SK-N-SH treated with all-trans-retinoic acid at 6 μM for 48 hours (cell line): ENCODE measurements around the gene MMP23B.
"Not testable (repeated sequence)": the region's sequence is repeated elsewhere in the genome, so short reads cannot be mapped to it uniquely, and the experiment has no call there.

Experiments used
- ATAC-seq: fragments of 200-7000 bp; cut with Tn5 transposase; 3 replicates; pipeline ENCODE4 v1.9.1; 2020; ENCODE audit warnings: mild to moderate bottlenecking, moderate library complexity
- ARNTL ChIP-seq: fragments of 450-650 bp; formaldehyde crosslinking; IDR thresholded peaks from 2 replicates; pipeline ENCODE4 v1.5.0; 2020; ENCODE audit warnings: low read depth, mild to moderate bottlenecking, moderate library complexity, borderline replicate concordance
- CSDC2 ChIP-seq: fragments of 250-450 bp; sonication (Bioruptor Pico); IDR thresholded peaks from 2 replicates; pipeline ENCODE4 v1.5.0; 2020; ENCODE audit warnings: mild to moderate bottlenecking, moderate library complexity
- ESRRG ChIP-seq: fragments of 250-450 bp; sonication (Bioruptor Pico); IDR thresholded peaks from 2 replicates; pipeline ENCODE4 v1.6.1; 2021; ENCODE audit warnings: mild to moderate bottlenecking
- ISL1 ChIP-seq: fragments of 250-450 bp; sonication (Bioruptor Pico); IDR thresholded peaks from 2 replicates; pipeline ENCODE4 v2.1.2; 2022; ENCODE audit warnings: mild to moderate bottlenecking, moderate library complexity
- OSR1 ChIP-seq: fragments of 250-450 bp; sonication (Bioruptor Pico); IDR thresholded peaks from 2 replicates; pipeline ENCODE4 v1.8.0; 2022; ENCODE audit warnings: moderate library complexity, mild to moderate bottlenecking, inconsistent platforms
- RARB ChIP-seq: fragments of 250-450 bp; sonication (Bioruptor Pico); IDR thresholded peaks from 2 replicates; pipeline ENCODE4 v1.8.0; 2021; ENCODE audit warnings: mild to moderate bottlenecking, moderate library complexity
- TCF4 ChIP-seq: fragments of 250-450 bp; sonication (Bioruptor Pico); IDR thresholded peaks from 2 replicates; pipeline ENCODE4 v1.8.0; 2021; ENCODE audit warnings: mild to moderate bottlenecking, moderate library complexity, borderline replicate concordance
- TOX ChIP-seq: fragments of 250-450 bp; sonication (Bioruptor Pico); IDR thresholded peaks from 2 replicates; pipeline ENCODE4 v1.8.0; 2021; ENCODE audit warnings: mild to moderate bottlenecking, moderate library complexity, borderline replicate concordance
- ZNF565 ChIP-seq: fragments of 450-650 bp; formaldehyde crosslinking; conservative IDR thresholded peaks from 2 replicates; pipeline ENCODE4 v1.5.0; 2020; ENCODE audit warnings: low read depth, mild to moderate bottlenecking, moderate library complexity
- ZNF70 ChIP-seq: fragments of 450-650 bp; formaldehyde crosslinking; IDR thresholded peaks from 2 replicates; pipeline ENCODE4 v1.5.0; 2020; ENCODE audit warnings: mild to moderate bottlenecking, moderate library complexity
- TF ChIP-seq, protein P1 (sequence below): fragments of 250-450 bp; sonication (Bioruptor Pico); IDR thresholded peaks from 2 replicates; pipeline ENCODE4 v1.5.0; 2020; ENCODE audit warnings: mild to moderate bottlenecking, moderate library complexity
- TF ChIP-seq, protein P2 (sequence below): fragments of 250-450 bp; sonication (Bioruptor Pico); IDR thresholded peaks from 2 replicates; pipeline ENCODE4 v1.8.0; 2021; ENCODE audit warnings: low read depth, mild to moderate bottlenecking, moderate library complexity, borderline replicate concordance
- TF ChIP-seq, protein P3 (sequence below): fragments of 250-450 bp; sonication (Bioruptor Pico); IDR thresholded peaks from 2 replicates; pipeline ENCODE4 v1.5.1; 2020; ENCODE audit warnings: low read depth, mild to moderate bottlenecking, moderate library complexity

MMP23B gene

DNA sequence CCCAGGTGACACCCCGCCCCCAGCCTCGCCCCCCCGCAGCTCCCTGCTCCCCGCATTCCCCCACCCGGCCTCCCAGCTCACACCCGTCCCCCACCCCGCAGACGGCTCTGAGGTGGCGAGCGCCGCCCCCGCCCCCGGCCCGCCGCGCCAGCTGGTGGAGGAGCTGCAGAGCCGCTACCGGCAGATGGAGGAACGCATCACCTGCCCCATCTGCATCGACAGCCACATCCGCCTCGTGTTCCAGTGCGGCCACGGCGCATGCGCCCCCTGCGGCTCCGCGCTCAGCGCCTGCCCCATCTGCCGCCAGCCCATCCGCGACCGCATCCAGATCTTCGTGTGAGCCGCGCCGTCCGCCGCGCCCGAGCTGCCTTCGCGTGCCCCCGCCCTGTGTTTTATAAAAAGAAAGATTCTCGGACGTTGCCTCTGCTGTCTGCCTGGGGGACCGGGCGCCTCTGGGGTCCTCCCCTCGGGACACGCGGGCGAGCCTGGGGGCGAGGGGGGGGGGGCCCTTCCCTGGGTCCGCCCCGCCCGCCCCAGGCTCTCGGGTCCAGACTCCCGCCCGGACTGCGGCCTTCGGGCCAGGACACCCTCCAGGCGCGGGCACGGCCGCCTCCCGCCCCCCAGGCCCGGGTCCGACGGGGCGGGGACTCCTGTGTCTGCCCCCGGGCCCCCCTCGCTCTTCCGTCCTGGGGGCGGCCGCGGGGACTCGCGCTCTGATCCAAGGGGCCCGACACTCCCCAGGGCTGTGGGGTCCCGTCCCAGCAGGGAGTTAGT lies 1.6 kb upstream of the MMP23B start (continued):
- TF ChIP-seq, protein P1, sequence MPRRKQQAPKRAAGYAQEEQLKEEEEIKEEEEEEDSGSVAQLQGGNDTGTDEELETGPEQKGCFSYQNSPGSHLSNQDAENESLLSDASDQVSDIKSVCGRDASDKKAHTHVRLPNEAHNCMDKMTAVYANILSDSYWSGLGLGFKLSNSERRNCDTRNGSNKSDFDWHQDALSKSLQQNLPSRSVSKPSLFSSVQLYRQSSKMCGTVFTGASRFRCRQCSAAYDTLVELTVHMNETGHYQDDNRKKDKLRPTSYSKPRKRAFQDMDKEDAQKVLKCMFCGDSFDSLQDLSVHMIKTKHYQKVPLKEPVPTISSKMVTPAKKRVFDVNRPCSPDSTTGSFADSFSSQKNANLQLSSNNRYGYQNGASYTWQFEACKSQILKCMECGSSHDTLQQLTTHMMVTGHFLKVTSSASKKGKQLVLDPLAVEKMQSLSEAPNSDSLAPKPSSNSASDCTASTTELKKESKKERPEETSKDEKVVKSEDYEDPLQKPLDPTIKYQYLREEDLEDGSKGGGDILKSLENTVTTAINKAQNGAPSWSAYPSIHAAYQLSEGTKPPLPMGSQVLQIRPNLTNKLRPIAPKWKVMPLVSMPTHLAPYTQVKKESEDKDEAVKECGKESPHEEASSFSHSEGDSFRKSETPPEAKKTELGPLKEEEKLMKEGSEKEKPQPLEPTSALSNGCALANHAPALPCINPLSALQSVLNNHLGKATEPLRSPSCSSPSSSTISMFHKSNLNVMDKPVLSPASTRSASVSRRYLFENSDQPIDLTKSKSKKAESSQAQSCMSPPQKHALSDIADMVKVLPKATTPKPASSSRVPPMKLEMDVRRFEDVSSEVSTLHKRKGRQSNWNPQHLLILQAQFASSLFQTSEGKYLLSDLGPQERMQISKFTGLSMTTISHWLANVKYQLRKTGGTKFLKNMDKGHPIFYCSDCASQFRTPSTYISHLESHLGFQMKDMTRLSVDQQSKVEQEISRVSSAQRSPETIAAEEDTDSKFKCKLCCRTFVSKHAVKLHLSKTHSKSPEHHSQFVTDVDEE (CRISPR knock-in tag) = no peak
- TF ChIP-seq ISL1 = no peak

DNA sequence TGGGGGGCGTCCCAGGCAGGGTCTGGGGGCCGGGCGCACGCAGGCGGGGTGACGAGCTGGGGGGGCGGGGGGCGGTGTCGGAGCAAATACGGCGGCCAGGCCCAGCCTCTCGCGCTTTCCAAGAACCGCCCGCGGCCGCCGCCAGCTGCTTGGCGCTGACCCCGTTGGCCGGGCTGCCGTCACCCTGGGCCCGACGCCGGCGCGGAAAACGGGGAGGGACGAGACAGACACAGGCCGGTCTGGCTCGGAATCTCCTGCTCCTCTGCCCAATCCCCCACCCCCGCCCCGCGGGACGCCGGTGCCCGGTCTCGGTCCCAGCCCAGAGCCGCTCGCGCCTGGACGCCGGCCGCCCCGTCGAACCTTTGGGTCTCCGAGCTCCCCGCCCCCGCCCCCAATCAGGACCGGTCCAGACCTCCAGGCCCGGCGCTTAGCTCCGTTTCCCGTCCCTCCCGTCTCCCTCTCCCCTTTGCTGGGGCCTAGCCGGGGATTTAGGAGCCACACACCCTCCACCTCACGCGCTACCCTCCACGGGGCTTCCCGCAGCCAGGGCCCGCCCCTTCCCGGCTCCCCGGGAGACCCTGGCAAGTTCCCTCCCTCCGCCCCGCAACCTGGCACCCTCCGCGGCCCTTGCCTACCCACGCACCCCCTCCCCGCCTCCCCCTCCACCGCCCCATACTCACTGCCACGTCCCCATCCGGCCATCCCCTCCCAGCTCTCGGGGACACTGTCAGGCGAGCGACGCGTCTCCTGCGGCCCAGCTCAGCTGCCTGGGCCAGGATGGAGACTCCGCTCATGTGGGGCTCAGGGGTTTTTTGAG lies 800 bp upstream of the MMP23B start:
- TF ChIP-seq ZNF565 (CRISPR knock-in tag) = no peak
- TF ChIP-seq TCF4 = no peak
- no peak for TF ChIP-seq OSR1 (CRISPR knock-in tag)
- no peak for TF ChIP-seq ARNTL (CRISPR knock-in tag)
- no peak for TF ChIP-seq ZNF70 (CRISPR knock-in tag)
- TF ChIP-seq, protein P2, sequence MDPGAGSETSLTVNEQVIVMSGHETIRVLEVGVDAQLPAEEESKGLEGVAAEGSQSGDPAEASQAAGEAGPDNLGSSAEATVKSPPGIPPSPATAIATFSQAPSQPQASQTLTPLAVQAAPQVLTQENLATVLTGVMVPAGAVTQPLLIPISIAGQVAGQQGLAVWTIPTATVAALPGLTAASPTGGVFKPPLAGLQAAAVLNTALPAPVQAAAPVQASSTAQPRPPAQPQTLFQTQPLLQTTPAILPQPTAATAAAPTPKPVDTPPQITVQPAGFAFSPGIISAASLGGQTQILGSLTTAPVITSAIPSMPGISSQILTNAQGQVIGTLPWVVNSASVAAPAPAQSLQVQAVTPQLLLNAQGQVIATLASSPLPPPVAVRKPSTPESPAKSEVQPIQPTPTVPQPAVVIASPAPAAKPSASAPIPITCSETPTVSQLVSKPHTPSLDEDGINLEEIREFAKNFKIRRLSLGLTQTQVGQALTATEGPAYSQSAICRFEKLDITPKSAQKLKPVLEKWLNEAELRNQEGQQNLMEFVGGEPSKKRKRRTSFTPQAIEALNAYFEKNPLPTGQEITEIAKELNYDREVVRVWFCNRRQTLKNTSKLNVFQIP = no peak
- no peak for TF ChIP-seq TOX (CRISPR knock-in tag)
- TF ChIP-seq CSDC2 (CRISPR knock-in tag) = no peak
- no peak for TF ChIP-seq ESRRG (CRISPR knock-in tag)
- TF ChIP-seq, protein P1 (CRISPR knock-in tag) = no peak
- no peak for TF ChIP-seq RARB (CRISPR knock-in tag)
- TF ChIP-seq, protein P3, sequence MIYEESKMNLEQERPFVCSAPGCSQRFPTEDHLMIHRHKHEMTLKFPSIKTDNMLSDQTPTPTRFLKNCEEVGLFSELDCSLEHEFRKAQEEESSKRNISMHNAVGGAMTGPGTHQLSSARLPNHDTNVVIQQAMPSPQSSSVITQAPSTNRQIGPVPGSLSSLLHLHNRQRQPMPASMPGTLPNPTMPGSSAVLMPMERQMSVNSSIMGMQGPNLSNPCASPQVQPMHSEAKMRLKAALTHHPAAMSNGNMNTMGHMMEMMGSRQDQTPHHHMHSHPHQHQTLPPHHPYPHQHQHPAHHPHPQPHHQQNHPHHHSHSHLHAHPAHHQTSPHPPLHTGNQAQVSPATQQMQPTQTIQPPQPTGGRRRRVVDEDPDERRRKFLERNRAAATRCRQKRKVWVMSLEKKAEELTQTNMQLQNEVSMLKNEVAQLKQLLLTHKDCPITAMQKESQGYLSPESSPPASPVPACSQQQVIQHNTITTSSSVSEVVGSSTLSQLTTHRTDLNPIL (CRISPR knock-in tag) = no peak
- ATAC-seq = no peak

DNA sequence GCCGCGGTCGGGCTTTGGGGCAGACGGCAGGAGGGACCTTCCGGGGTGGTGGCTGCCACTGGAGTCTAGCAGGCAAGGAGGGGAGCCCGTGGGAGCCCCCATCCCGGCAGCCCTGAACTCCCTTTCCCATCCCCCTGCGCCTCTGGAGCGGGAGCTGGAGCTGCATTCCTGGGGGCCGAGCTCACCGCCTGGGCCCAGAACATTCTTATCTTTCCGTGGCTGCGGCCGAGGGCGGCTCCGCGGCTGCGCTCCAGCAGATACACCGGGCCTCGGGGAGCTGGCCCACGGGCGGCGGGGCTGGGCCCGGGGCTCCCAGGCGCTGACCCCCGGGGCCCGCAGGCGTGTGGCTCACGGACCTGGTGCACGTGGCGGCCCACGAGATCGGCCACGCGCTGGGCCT lies 1.4 kb downstream of the MMP23B start:
- ATAC-seq = peak; percentile 15; the same call in 1 of the 3 replicates

DNA sequence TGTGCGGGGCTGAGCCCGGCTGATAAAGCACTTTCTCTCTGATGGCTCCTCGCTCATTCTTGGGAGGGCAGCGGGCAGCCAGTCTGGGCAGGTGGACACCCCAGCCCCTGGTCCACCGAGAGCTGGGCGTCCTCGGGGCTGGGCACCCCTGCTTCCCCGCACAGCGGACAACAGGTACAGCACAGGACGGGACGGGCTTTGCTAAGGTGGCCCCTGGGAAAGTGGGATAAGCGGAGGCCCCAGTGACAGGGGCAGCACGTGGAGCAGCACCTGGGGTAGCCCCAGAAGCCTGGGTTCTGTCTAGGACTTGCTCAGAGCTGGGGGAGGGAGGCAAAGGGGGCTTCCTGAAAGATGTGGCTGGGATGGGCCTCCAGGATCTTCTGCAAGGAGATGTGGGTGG lies 2.6 kb downstream of the MMP23B start:
- peak; percentile 7 for ATAC-seq

DNA sequence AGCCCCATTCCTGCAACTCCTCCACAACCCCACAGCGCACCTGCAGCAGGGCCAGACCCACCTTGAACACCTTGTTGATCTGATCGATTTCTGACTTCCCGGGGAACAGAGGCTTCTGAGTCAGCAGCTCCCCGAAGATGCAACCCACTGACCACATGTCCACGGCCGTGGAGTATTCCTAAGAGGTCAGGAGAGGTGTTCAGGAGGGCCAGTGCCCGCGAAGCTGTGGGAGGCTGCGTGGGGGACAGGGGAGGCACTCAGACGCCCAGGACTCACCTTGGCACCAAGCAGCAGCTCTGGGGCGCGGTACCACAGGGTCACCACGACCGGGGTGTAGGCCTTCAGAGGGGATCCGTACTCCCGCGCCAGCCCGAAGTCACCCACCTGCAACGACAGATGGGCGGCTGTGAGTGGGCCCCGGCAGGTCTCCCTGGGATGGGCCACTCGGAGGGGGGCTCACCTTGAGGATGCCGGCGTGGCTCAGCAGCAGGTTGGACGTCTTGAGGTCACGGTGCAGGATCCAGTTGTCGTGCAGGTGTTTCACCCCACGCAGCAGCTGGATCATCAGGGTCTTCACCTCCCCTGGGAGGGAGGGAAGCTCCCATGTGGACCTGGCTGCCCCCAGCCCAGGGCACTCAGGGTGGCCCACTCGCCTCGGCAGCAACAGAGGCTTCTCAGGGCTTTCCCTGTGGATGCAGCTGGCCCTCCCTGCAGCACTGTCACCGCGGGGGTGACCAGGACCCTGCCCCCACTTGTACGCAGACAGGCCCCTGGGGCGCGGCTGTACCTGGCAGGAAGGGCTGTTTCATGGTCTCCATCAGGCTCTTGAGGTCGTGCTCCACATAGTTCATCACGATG lies 4.9 kb downstream of the MMP23B start:
- ATAC-seq = not testable (repeated sequence)

DNA sequence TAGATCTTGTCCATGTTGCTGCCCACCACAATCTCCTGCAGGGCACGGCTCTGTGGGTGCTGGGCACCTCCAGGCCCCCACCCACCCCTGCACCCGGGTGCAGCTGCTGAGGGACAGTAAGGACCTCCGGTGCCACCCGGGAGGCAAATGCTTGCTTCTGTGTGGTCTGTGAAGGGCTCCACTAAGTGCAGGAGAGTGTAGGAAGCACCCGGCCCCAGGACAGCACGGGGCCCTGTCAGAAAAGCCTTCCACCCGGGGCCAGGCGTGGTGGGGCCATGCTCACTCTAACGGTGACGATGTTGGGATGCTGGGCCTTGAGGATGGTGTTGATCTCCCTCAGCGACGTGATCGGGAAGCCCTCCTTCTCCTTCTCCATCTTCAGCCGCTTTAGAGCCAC lies 5.5 kb downstream of the MMP23B start:
- ATAC-seq = not testable (repeated sequence)

DNA sequence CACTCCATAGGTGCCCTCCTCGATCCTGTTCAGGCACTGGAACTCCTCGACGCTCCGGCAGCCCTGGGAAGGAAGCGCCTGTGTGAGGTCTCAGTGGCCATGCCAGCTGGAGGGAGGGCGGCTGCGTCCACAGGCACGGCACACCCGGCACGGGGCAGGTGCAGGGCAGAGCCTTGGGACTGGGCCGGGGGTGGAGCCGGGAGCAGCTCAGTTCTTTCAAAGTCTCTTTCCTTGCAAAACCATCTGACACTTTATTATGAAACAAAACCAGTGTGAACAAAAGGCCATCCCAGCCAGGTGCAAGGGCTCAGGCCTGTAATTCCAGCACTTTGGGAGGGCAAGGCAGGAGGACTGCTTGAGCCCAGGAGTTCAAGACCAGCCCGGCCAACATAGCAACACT lies 6.6 kb downstream of the MMP23B start:
- not testable (repeated sequence) for ATAC-seq

DNA sequence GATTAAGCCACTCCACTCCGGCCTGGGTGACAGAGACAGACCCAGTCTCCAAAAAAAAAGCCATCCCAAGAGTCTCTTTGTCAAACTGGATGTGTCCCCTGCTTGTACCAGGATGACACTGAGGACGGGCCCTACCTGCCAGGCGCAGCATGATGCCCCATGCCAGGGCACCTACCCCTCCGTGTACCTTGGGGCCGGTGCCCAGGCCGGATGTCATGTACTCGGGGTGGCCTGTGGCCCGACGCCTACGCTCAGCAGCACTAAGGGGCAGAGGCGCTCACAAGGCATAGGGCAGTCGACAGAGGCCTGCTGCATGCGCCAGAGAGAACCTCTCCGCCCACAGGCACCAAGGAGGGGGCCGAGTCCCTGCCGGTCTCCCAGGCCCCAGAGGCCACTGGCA lies 7.4 kb downstream of the MMP23B start:
- not testable (repeated sequence) for ATAC-seq

DNA sequence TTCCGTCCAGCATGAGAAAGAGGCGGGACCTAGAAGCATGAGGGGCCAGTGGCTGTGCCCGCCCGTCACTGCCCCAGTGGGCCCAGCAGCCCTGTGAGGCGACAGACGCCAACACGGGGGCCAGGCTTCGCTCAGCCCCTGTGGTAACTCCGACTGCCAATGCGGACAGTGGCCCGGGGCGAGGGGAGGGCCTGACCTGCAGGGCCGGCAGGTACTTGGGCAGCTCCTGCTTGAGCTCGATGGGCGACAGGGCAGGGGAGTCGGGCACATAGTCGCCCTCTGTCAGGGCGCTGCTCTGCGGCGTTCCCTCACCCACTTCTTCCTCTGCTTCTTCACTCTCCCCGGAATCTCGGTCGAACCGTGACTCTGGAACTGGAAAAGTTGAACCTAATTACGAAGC lies 8.1 kb downstream of the MMP23B start:
- not testable (repeated sequence) for ATAC-seq

DNA sequence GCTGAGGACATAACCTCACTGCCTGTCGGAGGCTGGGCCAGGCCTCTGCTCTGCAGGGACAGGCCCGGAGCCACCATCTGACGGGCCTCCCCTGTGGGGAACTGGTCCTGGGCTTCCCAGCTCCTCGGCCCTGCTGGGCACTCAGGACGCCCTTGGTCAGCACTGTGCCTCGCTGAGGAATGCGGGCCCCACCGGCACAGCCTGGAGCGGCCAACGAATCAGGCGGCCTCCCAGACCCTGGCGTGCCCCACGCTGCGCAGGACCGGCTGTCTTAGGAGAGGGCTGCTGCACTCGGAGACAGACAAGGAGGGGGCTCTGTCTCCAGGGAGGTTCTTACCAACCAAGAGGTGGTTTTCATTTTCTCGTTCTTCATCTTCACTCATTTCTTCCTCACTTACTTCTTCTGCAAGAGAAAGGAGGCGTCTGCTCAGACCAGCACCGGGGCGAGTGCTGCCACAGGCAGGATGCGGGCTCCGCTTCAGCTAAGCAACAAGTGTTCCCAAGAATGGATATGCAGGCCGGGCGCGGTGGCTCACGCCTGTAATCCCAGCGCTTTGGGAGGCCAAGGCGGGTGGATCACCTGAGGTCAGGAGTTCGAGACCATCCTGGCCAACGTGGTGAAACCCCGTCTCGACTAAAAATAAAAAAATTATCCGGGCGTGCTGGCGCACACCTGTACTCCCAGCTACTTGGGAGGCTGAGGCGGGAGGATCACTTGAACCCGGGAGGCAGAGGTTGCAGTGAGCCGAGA lies 8.9 kb downstream of the MMP23B start:
- not testable (repeated sequence) for ATAC-seq
